Epidermal melanocyte (primary cell): ENCODE results near the gene CYP4X1.
"Not testable (repeated sequence)": the region's sequence is repeated elsewhere in the genome, so short reads cannot be mapped to it uniquely, and the experiment has no call there.

ENCODE experiments used
- DNase-seq: peaks from one replicate; pipeline ENCODE4 v3.0.0; 2011; ENCODE audit warnings: low spot score; ENCODE audit not compliant: insufficient read length

CYP4X1 gene

DNA sequence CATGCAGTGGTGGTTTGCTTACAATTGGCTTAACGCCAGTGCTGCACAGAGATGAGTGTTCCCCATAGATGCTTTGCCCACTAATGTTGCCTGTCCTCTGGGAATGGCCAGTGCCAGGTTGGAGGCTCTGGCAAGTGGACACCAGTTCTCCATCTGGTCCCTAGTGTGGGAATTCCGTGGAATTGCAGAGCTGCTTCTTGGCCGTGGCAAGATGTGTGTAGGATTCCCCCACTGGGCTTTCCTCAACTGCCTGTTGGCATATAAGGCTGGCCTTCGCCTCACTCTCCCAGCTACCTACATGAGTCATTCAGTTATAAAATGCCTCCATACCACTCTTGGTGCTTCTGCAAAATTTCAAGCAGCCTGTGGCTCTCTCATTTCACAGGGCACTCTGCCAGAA is 45.6 kb downstream of the CYP4X1 start:
- DNase-seq: not testable (repeated sequence)

GRCh38 chr1:47069509-47069908 is 46.0 kb downstream of the CYP4X1 start:
- DNase-seq: not testable (repeated sequence)

DNA sequence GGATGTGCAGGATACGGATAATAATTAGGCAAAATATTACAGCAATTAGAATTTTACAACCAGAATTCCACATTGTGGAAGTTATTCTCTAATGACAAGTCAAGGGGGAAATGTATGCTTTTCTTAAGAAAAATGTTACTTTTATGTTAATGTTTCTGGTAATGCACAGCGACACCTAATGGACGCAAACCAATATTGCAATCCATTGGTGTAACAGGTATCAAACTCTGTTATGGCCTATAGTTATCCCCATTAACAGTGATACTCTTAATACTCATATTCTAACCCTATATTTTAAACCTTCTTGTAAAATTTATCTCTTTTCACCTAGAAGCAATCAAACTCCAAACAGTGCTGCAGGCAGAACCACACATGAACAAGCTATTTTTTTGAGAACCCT is 65.9 kb downstream of the CYP4X1 start:
- not testable (repeated sequence) for DNase-seq

DNA sequence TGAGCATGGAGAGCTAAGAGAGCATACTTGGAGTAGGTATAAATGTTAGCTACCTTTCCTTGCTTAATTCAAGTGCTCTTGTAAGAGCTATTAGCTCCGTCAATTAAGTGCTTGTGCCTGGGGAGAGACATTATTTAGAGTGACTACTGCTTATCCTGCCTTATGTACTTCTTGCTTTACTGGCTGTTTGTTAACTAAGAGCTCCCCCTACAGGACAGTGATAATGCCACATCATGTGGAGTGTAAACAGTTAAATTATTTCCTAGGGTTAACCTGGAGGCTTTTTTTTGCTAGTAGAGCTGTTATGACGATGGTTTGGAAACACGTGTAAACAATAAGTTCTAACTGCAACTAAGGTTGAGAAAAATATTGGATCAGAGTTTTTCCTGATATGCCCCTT is 68.0 kb downstream of the CYP4X1 start:
- not testable (repeated sequence) for DNase-seq
